ENCODE data around the gene GCNT3.
A peak's percentile ranks its signal among the peaks of the same experiment; 100 is the strongest.
"Not testable (repeated sequence)": the region's sequence is repeated elsewhere in the genome, so short reads cannot be mapped to it uniquely, and the experiment has no call there.

GCNT3 gene

DNA sequence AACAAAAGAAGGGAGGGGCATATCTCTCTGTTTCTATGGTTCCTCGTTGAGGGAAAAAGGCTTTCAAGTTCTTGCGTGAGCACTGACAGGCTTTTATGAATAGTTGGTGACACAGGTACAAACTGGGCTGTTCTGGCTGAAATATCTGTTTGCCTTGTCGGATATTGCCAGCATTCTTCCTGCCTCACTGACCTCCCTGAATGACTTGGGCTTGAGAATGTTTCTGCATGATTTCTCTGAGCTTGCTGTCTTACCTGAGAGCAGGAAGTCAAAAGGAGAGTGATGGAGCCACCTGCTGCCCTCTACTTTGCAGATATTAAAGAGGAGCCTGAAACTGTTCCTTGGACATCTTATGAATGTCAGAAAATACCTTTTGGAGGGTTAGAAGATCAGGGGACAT, 4.8 kb downstream of the GCNT3 start:
- no peak for DNase-seq (ENCODE audit: low spot score)

DNA sequence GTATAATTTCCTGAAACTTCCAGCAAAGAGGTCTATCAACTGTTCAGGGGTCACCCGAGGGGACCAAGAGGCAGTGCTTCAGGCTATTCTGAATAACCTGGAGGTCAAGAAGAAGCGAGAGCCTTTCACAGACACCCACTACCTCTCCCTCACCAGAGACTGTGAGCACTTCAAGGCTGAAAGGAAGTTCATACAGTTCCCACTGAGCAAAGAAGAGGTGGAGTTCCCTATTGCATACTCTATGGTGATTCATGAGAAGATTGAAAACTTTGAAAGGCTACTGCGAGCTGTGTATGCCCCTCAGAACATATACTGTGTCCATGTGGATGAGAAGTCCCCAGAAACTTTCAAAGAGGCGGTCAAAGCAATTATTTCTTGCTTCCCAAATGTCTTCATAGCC, 6.8 kb downstream of the GCNT3 start:
- DNase-seq (ENCODE audit: low spot score) = no peak

- DNase-seq (ENCODE audit: low spot score) = peak; percentile 26
Measured at GRCh38 chr15:59622289-59622688, 10.7 kb downstream of the GCNT3 start.

DNA sequence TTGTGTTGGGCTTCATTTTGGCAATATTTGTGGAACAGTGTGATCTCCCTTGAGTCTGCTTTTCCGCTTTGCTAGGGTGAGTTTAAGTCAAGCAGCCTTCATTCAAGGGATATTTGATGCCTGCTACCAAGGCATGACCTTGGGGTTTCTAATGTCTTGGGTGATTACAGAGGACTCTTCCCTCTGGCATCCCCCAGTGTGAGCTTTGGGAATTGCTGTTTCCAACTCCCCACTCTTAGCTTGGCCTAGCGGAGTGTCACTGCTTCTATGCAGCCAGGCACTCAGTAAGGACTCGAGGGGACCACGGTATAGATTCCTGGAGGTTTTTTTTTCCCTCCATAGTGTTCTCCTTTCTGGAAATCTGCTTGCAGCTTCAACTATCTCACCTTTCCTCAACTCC, 21.1 kb downstream of the GCNT3 start:
- DNase-seq (ENCODE audit: low spot score) = peak; percentile 22

DNA sequence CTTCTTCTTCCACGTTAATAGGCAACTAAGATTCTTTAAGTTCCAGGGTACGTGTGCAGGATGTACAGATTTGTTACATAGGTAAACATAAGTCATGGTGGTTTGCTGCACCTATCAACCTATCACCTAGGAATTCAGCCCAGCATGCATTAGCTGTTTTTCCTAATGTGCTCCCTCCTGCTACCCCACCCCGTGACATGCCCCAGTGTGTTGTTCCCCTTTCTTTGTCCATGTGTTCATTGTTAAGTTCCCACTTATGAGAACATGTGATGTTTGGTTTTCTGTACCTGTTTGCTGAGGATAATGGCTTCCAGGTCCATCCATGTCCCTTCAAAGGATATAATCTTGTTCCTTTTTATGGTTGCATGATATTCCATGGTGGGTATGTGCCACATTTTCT, 24.6 kb downstream of the GCNT3 start:
- no peak for DNase-seq (ENCODE audit: low spot score)

DNA sequence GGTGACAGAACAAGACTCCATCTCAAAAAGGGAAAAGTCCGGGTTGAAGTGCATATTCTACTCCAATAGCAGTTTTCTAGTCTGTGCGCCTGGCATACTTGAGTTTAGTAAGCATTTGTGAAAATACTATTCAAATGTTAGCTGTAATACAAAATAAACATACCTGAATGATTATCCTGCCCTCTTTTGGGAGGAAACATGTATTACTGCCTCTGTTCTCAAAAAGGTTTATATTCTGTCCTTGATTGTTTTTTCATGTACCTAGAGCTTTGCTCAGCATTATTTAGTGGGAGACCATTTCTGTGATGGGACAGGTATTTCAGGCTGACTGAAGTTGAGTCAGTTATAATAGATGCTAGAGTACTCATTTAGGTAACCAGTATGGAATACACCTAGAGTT, 25.9 kb downstream of the GCNT3 start:
- not testable (repeated sequence) for DNase-seq (ENCODE audit: low spot score)

GRCh38 chr15:59642351-59642750, 30.8 kb downstream of the GCNT3 start:
- DNase-seq (ENCODE audit: low spot score) = no peak

DNA sequence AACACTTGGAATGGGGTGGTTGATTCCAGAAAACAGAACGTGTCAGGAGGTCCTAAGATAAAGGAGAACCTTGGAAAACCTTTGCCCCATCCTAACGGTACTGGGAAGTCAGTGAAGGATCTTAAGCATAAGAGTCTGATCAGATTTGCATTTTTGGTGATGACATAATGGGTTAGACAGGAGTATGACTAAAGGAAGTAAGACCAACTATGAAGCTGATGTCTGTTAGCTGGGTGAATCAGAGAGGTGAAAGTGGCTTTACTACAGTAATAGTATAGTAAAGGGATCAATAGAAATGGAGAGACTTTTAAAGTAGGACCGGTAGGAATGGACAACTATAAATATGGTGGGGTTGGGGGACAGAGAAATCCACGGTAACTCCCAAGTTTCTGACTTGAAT, 33.2 kb downstream of the GCNT3 start:
- no peak for DNase-seq (ENCODE audit: low spot score)

- DNase-seq (ENCODE audit: low spot score) = not testable (repeated sequence)
Measured at GRCh38 chr15:59645812-59646211, 34.2 kb downstream of the GCNT3 start.

- DNase-seq (ENCODE audit: low spot score) = no peak
Measured at GRCh38 chr15:59646277-59646676, 34.7 kb downstream of the GCNT3 start.

GRCh38 chr15:59647085-59647484, 35.5 kb downstream of the GCNT3 start:
- DNase-seq (ENCODE audit: low spot score) = no peak

- no peak for DNase-seq (ENCODE audit: low spot score)
Measured at GRCh38 chr15:59649603-59650002, 38.0 kb downstream of the GCNT3 start.

- DNase-seq (ENCODE audit: low spot score) = no peak
Measured at GRCh38 chr15:59654046-59654445, 42.5 kb downstream of the GCNT3 start.

DNA sequence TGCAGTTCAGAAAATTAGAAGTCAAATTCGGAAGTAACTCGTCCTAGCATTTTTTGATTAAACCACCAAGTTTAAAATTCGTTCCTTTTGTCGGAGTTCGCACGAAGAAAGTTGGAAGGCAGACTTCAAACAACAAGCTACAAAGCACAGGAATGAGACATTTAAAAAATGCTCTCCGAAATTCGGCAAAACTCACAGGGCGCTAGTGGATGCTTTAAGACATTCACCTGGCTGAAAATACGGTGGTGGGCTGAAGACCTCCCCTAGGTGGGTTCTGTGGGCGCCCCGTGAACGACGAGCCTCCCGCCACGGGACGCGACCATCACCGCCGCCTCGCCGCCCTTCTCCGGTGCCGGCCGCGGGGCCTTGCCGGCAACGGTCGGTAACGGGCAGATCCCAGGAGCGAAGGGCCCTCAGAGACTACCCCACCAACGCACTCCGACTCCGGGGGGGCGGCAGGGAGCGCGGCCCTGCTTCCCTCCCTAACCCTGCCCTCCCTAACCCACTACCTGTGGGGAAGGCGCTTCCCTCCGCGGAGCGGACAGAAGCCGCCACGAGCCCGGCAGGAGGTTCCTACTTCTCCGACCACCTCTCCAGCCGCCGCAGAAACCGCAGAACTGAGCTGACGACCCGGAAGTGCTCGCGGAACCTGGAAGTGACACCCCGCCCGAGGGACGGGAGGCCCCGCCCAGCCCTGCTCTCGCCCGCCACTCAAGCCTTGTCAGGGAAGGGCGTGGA, 45.5 kb downstream of the GCNT3 start, which contains the start of gene GTF2A2:
GTF2A2 (minus strand) TSS at position 619 of the 738 bp plus-strand sequence. CDS start 5,238 bp downstream, outside the sequence.
- DNase-seq (ENCODE audit: low spot score) = peak; percentile 93

DNA sequence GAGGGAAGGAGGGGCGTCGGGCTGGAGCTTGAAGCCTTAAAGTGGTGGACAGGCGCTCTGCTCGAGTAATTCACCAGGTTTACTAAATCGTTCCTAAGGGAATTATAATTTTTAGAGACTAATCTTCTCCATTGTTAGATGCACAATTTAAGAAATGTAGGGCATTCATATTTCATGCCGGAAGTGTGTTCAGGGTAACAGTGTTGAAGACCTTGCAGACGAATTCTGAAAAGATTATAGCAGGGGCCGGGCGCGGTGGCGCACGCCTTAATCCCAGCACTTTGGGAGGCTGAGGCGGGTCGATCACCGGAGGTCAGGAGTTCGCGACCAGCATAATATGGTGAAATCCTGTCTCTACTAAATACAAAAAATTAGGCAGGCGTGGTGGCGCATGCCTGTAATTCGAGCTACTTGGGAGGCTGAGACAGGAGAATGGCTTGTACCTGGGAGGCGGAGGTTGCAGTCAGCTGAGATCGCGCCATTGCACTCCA, 46.1 kb downstream of the GCNT3 start:
- DNase-seq (ENCODE audit: low spot score) = no peak

DNA sequence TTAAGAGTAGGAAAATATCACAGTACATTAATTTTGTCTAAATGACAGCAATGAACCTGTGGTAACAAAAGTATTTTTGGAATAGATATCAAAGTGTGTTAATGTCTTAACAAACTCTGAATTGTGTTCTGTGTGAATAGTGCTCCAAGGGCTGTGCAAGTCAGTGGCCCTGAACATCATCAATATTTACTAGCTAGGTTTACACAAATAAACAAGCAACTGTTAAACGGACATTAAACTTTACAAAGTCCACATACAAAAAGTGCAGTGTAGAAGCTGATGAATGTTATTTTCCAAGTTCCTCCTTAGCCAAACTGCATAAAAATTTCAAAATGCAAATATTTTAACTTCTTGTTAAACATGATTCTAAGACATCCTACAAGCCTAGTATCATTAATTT, 47.8 kb downstream of the GCNT3 start:
- DNase-seq (ENCODE audit: low spot score) = no peak

DNA sequence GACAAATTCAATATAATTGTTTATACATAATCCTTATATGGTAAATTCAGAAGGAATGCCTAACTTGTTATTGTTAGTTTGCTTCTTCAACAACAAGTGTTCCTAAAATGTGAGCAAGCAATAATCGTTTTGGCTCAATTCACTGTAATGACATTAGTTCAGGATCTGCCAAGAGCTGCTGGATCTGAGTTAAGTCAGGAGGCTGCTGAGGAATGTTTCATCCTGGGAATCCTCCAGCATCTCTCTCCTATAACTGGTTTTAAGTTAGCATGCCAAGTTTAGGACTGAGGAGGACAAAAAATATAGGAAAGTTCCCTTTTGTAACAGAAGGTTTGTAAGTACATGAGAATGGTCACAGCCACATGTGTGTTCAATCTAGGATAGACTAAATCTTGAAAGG, 50.7 kb downstream of the GCNT3 start:
- no peak for DNase-seq (ENCODE audit: low spot score)

DNA sequence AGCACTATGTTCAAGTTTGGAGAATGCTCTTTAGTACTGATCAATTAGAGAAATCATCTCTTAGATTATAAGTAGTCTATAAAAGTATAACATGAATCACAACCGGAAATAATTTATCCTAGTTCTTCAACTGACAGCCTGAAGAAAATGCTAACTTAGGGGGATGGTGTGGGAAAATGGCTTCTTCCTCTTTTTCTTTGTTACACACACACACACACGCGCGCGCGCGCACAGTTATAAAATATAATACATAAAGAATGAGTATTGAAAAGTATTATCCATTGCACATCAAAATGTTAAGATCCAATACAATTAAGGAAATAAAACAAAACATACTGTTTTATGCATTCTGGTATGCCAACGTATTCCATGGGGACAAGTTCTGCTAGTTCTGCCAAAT, 57.0 kb downstream of the GCNT3 start:
- DNase-seq (ENCODE audit: low spot score) = no peak

Small RNA genes lying within 50 kb of the gene (small RNA-seq; reads per million reads assigned to genes)
- gene RNA5SP396 = 0 to 0.04 reads per million in 2 experiments
